ENCODE measurements around the gene CFAP43.
"Not testable (repeated sequence)": the region's sequence is repeated elsewhere in the genome, so short reads cannot be mapped to it uniquely, and the experiment has no call there.

CFAP43 gene

DNA sequence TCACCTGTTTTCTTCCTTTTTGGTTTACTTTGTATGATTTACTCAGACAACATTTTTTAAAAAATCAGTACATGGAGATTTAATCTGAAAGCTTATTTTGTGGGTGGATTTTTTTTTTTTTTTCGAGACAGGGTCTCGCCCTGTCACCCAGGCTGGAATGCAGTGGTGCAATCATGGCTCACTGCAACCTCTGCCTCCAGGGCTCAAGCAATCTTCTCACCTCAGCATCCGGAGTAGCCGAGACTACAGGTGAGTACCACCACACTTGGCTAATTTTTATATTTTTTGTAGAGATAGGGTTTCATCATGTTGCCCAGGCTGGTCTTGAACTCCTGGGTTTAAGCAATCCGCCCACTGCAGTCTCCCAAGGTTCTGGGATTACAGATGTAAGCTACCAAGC lies 25.1 kb upstream of the CFAP43 start:
- no peak for DNase-seq

DNA sequence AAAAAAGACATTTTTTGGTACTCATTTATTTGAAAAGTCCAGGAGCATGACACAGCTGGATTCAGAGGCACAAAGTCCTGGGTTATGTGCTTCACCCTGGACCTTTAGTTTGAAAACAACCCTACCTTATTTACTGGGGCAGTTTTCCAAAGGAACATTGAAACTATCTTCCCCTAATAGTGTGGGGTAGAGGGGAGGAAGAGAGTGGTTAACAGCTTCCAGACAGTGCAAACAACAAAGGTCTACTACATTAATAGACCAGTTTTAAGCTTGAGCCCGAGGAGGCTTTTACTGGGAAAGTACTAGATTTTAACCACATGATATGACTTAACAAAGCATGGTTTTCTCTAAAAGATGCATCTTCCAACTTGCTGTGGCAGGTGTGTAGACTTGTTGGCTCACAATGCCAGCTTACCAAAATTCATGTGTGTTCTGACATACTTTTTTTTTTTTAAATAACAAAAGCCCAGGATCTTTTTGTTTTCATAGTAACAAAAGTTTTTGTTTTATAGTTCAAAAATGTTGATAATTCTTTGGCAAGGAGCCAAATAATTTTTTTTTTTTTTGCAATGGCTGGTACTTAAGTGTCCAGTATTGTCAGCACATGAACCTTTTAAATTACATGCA lies 24.3 kb upstream of the CFAP43 start:
- DNase-seq = no peak

DNA sequence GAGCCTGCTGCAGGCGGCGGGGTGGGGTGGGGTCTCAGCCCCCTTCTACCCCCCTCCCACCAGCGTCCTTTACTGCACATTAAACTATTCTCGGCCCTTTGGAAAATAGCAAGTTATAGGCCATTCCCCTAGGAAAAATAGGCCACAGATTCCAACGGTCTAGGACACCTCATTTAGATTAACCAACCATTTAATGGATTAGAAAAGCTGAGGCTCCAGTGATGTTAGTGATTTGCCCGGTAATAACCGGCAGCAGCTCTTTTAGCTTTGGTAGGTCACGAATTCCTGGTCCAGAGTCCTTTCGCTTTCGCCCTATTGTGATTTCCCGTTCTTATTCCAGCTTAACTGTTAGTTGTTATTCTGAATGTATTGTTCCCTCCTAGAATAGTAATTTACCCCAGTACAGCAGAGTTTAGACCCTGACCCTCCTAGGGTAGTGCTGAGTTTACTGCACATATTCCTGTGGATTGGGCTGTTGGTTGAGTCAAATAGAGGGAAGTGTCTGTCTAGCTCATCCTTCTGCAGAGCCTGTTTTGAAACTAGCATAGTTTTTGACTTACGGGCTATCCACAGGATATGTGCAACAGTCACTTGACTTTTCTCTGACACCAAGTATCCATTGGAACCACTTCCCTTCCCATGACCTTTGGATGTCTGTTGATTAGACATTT lies 23.3 kb upstream of the CFAP43 start:
- no peak for DNase-seq

DNA sequence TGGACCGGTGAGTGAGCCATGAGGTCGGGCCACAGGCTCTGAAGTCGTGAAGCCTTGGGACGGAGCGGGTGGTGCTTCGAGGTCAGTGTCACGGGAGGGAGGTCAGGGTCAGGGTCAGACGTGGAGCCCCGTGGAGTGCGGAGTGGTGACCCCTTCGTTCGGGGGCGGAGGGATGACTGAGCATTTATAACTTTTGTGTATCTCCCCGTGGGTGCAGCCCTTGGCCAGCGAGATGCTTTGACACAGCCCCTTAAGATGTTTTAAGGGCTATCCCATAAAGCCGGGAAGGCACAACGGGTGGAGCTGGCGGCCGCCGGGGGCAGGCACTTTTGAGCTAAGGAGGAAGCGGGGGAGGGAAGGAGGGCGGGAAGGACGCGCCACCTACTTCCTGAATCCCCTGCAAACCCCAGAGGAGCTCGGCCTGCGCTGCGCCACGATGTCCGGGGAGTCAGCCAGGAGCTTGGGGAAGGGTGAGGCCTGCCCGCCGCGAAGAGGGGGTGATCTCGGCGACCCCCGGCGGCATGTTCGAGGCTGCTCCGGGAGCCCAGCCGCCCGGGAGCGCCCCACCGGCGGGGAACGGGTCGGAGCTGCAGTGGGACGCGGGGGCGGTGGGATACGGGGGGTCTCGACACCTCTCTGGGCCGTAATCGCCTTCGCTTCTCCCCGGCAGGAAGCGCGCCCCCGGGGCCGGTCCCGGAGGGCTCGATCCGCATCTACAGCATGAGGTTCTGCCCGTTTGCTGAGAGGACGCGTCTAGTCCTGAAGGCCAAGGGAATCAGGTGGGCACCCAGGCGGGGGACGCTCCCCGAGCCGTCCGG lies 22.5 kb upstream of the CFAP43 start, which contains the start of gene GSTO1:
TSS of gene GSTO1 (plus strand) at position 400 of the 818 bp plus-strand sequence. CDS start at position 437, 37 bp downstream.
- no peak for DNase-seq

DNA sequence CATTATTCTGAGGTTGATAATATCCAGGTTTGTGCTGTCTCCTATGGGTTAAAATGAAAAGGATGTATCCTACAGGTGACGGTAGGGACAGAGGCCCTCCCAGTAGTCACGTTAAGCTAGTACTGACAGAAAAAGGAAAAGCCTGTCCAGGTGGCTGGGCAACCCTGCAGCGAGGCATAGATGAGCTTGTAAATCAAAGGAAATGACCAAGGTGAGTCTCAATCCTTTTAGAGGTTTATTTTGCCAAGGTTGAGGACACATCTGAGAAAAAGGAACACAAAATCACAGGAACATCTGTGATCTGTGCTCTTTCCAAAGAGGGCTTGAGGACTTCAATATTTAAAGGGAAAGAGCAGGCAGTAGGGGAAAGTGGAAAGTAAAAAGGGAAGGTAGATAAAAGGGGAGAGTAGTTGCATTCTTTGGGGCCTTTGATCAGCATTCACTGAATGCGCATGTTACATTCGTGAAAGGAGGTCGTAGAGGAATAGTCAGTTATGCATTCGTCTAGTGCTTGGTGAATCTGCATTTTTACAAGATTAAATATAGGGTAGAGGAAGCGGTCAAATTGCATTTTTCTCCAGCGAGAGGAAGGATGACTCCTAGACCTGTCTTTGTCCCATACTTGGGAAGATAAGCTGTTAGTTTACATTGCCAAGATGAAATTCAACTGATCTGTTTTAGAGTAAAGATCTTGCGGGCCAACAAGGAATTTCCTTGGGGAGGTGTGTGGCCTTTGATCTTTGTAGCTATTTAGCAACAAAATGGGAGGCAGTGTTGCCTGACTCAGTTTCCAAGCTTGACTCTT lies 21.6 kb upstream of the CFAP43 start:
- DNase-seq = no peak

DNA sequence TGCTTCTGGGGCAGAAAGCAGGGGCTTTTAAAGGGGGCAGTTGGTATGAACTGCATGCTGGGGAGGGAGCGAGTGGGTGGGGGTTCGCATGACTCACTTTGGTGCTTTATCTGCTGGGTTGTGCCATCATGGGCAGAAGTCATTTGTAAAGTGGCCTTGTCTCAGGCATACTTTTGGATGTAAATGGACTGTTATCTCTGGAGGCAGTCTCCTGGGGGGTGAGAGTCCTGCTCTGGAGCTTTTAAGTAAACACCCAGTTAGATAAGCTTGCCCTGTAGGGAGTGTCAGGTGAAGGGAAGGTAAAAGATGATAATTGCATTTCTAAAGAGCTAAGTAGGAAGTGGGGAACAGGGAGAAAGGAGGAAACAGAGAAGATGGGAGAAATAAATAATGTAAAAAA lies 20.9 kb upstream of the CFAP43 start:
- no peak for DNase-seq

DNA sequence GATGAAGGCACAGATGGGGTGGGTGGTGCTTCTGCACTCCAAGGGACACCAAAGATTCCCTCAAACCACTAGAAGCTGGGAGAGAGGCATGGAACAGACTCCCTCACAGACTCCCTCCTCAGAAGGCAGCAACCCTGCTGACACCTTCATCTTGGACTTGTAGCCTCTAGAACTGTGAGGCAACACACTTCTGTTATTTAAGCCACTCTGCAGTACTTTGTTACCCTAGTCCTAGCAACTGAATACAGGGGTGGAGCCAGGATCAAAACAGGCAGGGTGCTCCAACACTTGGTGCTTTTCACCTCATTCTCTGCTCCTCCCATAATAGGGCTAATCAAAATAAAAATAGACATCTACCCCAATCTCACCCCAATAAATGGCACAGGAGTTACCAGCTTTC lies 20.2 kb upstream of the CFAP43 start:
- DNase-seq = no peak

DNA sequence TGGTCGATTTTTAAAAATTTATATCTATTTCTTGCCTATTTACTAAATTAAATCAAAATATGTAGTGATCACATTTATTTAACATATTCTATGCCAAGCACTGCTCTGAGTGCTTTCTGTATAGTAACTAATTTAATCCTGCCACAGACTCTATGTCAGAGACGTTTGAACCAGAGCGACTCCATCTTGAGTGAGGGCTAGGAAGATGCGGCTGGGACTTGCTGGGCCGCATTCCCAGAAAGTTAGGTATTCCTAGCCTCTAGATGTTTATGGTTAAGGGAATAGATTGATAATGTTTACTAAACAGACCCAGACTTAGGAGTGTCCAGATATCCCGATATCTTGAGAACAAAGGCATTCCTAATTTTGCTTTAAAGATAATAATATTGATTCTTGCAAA lies 19.3 kb upstream of the CFAP43 start:
- no peak for DNase-seq

DNA sequence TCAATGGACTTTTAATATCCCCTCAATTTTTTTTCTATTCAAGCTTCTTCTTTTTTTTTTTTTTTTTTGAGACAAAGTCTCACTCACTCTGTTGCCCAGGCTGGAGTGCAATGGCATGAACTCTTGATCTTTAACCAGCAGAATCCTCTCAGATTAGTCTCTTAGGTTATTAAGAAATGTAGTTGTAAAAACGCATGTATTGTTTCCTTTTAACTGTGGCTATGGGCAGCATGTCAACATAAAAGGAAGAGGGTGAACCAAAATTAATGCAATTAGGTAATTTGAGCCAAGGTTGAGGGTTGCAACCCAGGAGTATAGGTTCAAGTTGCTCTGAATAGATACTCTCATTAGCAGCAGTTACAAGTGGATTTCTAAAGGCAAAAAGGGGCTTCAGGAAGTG lies 18.2 kb upstream of the CFAP43 start:
- no peak for DNase-seq

DNA sequence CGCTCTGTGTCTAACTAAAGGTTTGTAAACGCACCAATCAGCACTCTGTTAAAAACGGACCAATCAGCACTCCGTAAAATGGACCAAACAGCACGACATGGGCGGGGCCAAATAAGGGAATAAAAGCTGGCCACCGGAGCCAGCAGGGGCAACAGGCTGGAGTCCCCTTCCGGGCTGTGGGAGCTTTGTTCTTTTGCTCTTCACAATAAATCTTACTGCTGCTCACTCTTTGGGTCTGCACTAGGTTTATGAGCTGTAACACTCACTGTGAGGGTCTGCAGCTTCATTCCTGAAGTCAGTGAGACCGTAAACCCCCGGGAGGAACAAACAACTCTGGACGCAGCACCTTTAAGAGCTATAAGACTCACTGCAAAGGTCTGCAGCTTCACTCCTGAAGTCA lies 16.8 kb upstream of the CFAP43 start:
- DNase-seq = not testable (repeated sequence)

DNA sequence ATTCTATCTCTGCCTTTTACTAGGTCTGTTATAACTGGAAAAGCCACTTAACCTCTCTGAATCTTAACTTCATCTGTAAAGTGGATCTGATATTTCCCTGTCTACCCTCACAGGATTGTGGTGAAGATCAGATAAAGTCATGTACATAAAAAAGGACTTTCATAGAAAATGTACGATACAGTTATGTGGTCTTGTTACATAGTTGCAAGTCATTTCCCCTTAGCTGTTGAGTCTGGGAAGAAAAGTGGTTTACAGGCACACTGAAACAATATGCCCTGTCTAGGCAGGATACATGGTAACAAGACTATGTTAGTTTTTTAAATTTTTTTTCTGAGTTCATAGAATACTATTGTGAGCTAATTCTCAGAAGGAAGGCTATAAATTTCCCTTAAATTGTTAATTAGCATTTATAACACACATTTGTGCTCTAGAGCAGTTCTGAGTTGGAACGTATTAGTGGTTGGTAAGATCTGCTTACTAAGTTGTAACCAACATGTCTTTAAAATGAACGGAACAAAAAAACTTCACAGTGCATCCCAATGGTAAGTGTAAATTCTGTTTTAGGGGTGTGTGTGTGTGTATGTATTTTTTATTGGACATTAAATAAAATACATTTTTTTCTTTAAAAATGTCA lies 15.5 kb upstream of the CFAP43 start:
- DNase-seq = no peak

DNA sequence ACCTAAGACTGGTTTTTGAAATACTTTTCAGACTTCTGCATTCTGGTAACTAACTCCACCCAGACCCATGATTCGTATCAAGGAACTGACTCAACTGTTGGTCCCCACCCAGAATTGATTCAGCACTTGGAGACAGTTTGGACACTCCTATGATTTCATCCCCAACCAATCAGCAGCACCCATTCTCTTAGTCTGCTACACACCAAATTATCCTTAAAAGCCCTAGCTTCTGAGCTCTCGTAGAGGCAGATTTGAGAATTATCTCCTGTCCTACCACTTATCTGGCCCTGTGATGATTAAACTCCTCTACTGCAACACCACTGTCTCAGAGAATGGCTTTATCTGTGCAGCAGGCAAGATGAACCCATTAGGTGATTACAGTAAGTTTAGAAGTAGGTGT lies 14.8 kb upstream of the CFAP43 start:
- no peak for DNase-seq

DNA sequence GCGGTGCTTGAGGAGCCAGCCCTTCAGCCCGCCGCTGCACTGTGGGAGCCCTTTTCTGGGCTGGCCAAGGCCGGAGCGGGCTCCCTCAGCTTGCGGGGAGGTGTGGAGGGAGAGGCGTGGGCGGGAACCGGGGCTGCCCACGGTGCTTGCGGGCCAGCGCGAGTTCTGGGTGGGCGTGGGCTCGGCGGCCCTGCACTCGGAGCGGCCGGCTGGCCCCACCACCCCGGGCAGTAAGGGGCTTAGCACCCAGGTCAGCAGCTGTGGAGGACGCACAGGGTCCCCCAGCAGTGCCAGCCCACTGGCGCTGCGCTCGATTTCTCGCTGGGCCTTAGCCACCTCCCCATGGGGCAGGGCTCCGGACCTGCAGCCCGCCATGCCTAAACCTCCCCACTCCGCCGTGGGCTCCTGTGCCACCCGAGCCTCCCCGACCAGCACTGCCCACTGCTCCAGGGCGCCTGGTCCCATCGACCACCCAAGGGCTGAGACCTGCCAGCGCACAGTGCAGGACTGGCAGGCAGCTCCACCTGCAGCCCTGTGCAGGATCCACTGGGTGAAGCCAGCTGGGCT lies 13.0 kb upstream of the CFAP43 start:
- no peak for DNase-seq

DNA sequence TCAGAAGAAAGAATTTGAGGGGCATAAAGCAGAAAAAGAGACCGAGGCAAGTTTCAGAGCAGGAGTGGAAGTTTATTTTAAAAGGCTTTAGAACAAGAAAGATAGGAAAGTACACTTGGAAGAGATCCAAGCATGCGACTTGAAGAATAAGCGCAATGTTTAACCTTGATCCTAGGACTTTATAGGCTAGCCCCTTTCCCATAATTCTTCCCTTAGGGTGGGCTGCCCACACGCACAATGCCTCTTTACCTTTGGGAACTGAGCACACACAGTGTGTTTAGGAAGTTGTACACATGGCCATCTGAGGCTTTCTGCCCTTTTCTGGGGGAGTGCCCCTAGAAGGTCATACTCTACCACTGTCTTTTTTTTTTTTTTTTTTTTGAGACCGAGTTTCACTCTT lies 11.3 kb upstream of the CFAP43 start:
- DNase-seq = no peak

DNA sequence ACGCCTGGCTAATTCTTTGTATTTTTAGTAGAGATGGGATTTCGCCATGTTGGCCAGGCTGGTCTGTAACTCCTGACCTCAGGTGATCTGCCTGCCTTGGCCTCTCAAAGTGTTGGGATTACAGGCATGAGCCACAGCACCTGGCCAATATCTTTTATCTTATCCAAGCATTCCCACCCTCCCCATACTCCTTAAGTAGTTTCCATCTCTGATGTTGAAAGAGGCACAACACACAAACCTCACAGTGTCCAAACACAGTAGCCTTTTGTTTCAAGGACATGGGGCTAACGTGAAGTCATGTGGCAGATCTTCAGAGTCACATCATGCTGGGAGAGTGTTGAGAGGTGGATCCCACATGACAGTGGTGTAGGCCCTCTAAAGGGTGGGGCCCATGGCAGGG lies 10.8 kb upstream of the CFAP43 start:
- not testable (repeated sequence) for DNase-seq

DNA sequence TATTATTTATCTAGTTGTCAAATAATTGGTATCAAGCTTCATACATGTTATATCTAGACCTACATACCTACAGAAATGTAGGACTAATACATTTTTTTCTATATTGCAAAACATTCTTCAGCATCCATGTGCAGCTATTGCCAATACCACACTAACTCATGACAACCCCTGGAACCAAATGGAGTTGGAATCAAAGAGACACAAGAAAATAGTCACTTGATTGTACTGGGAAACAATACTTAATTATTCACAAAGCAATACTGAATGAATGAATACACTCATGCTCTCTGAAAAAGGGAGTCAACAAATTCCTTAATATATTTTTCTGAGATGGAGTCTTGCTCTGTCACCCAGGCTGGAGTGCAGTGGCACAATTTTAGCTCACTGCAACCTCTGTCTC lies 10.4 kb upstream of the CFAP43 start:
- DNase-seq = no peak

DNA sequence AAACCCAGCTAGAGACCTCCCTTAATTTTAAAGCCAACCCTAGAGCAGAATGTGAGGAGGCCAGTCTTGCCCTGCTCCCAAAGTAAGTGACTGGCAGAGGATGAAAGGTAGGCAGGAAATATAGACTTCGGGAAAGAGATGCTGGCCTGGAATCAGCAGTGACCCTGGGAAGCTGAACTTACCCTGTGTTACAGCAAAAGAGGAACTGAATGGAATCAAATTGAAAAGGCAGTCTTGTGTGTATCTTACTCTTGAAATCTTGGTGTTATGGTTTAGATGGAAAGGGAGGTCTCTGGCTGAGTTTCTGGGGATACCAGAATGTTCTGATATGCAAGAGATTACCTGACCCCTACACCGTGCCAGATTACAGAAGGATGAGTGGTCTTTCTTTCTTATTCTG lies 7.9 kb upstream of the CFAP43 start:
- no peak for DNase-seq

DNA sequence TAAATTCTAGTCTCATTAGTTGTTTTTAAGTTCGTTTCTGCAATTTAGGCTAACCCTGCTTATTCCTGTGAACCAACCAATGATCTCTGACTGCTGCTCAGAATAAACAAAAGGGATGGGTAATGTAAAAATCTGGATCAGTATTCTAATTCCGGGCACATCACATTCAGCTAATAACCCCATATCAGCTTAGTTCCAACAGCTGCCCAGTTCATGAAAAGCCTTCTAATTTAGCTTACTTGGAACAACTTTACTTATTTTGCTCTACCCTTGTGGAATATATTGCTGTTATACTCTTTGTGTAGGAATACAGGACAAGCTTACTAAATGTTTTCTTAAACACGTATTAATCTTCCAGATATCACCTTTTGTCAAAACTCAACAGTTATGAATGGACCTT lies 3.6 kb upstream of the CFAP43 start:
- no peak for DNase-seq

DNA sequence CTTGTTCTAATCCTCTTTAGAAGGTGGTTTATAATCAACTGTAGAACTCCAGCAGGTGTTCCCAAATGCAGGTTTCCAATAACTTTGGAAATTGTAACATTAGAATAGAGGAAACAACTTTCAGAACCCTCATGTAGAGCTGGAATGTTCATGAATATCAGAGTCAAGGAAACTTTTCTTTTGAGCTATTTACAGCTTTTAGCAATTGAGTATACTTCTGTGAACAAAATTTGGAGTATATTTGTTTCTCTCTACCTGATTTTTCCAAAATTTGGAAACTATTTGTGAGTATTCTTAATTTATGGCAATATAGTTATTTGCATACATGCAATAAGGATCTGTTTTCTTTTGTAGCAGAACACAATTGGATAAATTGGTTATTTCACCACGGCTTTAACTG lies 2.8 kb upstream of the CFAP43 start:
- no peak for DNase-seq

DNA sequence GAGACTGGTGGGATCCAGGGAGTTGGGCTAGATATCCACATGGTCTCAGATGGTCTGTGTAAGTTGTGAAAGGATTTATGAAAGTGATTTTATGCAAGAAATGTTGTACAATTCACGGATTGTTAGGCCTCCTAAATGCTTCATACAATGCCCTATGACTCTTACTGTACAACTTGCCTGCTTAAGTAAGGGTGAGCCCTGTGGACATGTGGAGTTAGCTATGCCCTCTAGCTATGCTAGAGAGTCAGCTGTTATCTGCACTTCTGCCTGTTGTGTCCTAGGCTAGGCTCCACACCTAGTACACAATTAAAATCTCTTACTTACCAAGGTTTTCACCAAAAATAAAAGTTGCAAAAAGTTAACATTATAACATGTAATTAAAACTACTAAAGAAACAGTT lies 1.7 kb upstream of the CFAP43 start:
- no peak for DNase-seq

DNA sequence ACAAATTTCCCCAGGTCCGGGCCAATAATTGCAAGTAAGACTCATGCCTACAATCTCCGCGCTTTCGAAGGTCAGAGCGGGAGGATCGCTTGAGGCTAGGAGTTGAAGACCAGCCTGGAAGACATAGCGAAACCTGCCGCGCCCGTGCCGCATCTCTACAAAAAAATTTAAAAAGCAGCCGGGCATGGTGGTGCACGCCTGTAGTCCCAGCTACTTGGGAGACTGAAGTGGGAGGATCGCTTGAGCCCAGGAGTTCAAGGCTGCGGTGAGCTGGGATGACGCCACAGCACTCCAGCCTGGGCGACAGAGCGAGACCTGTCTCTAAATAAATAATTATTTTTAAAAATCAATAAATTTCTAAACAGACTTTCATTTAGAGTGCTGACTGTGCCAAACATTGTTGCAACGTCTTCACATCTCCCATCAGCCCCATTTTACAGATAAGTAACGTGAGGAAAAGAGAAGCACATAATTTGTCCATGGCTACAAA lies 494 bp upstream of the CFAP43 start:
- no peak for DNase-seq

DNA sequence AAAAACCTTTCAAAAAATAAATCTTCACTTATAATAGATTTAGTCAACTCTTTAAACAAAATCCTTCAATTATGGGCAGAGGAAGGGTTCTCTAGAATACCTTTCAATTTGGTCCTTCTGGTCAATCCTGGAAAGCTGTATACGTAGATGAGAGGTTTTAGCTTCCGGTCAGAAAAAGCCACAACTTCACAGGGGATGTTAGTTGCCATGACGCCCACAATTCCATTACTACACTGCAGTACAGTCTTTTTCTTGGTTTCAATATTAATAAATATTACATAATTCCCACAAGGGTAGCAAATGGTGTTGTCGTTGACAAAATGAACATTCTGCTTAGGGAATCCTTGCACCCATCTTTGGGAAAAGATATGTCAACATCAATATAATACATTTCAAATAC lies 1.7 kb downstream of the CFAP43 start:
- no peak for DNase-seq
